Activated CD8-positive, alpha-beta T cell treated with anti-CD3 and anti-CD28 coated beads for 36 hours (primary cell): ENCODE measurements around the gene KRT28. TPM values are rescaled to one million over a fixed set of nuclear protein-coding genes. Genes with fewer than 3 reads are reported as not detected.

Source experiments
- ATAC-seq: fragments of 200-7000 bp; cut with Tn5 transposase; one replicate; pipeline ENCODE4 v1.10.0; 2021; ENCODE audit warnings: mild to moderate bottlenecking, moderate library complexity
- CTCF ChIA-PET: fragments of 350-600 bp; sonication (Branson Sonifier 250); formaldehyde crosslinking; loops from one replicate; lab custom pipeline; 2021; ENCODE audit warnings: antibody characterized with exemption; lab: Charles Lee
- POLR2A ChIA-PET: fragments of 350-600 bp; sonication (Branson Sonifier 250); formaldehyde crosslinking; loops from one replicate; lab custom pipeline; 2021; ENCODE audit warnings: antibody characterized with exemption; lab: Charles Lee
- DNase-seq: peaks from one replicate; pipeline ENCODE4 v3.0.0-alpha.2; 2020
- H3K27ac Mint-ChIP-seq: one replicate; pipeline ENCODE4 v1.8.0; 2021; ENCODE audit warnings: mild to moderate bottlenecking, mixed read lengths
- H3K27me3 Mint-ChIP-seq: one replicate; pipeline ENCODE4 v1.8.0; 2021; ENCODE audit warnings: mixed read lengths
- H3K36me3 Mint-ChIP-seq: one replicate; pipeline ENCODE4 v1.8.0; 2021; ENCODE audit warnings: low read depth, mixed read lengths
- H3K4me1 Mint-ChIP-seq: one replicate; pipeline ENCODE4 v1.8.0; 2021; ENCODE audit warnings: low read depth, mixed read lengths
- H3K4me3 Mint-ChIP-seq: one replicate; pipeline ENCODE4 v1.8.0; 2021; ENCODE audit warnings: mild to moderate bottlenecking, moderate library complexity, mixed read lengths
- H3K9me3 Mint-ChIP-seq: one replicate; pipeline ENCODE4 v1.8.0; 2021; ENCODE audit warnings: mixed read lengths
- intact Hi-C: fragments of 100-400 bp; cut with micrococcal nuclease; formaldehyde crosslinking; loops from one replicate; pipeline ENCODE4 v1.10.0; 2022
- total RNA-seq, 2 experiments: library from RNA; stranded (reverse); gene quantifications; one replicate each; pipeline ENCODE4 v1.2.3, GENCODE V29; 2021
- TF ChIP-seq, protein P1 (sequence below): fragments of 200-600 bp; IDR thresholded peaks from one replicate; pipeline ENCODE4 v1.8.0; 2022; ENCODE audit warnings: antibody characterized with exemption, mild to moderate bottlenecking

Gene KRT28
- total RNA-seq, 2 experiments from 2014 or later: not detected

DNA sequence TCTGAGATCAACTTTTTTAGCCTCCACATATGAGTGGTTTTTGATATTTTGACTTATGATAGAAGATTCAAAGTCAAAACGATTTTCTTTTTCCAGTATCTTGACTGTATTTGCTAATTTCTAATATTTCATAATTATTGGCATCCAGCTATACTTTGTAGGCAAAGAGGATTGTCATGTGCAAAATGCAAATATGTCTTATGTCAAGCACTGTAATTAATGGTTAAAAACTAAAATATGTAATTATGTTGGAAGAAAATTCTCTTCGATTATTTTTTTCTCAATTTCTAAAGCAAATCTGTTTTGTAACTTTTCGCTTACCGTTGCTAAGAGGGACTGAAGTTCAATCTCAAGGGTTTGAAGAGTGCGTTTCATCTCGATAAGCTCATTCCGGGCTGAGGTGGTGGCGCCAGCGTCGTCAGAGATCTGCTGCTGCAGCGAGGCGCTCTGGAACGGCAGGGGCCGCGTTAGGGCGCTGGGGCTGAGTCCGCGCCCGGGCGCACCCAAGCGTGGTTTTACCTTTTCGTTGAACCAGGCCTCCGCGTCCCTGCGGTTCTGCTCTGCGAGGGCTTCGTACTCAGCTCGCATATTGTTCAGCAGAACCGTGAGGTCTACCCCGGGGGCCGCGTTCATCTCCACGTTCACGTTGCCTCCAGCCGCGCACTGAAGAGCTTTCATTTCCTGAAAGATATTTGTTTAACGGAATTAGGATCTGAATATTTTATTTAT lies 20.4 kb downstream of the KRT28 start:
- POLR2A ChIA-PET: no interaction called here

DNA sequence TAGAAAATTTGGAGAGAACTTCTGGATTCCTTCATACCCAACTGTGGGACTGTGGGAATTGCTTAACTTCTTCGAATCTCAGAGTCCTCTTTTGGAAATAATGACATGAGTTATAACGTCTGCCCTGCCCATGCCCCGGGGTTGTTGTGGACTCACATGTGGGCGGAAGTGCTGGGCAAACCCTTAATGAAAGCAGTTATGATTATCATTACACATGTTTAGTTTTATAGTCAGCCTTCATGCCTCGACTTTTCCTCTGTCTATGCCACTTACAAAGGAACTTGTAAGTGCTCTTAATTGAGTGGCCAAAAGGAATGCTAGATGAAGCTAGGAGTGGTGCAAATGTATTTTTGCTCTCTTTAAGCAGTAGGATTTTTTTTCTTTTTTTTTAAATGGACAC lies 21.3 kb downstream of the KRT28 start:
- no peaks in the 10 kb centered on the region for H3K4me1 Mint-ChIP-seq
- ChIA-PET POLR2A (no interaction called here), CTCF (interaction anchor here (1.2 kb wide), 1 partner anchor 13 kb away, joined by 3 read pairs; no protein-coding TSS in a partner anchor)
- TF ChIP-seq, protein P1, sequence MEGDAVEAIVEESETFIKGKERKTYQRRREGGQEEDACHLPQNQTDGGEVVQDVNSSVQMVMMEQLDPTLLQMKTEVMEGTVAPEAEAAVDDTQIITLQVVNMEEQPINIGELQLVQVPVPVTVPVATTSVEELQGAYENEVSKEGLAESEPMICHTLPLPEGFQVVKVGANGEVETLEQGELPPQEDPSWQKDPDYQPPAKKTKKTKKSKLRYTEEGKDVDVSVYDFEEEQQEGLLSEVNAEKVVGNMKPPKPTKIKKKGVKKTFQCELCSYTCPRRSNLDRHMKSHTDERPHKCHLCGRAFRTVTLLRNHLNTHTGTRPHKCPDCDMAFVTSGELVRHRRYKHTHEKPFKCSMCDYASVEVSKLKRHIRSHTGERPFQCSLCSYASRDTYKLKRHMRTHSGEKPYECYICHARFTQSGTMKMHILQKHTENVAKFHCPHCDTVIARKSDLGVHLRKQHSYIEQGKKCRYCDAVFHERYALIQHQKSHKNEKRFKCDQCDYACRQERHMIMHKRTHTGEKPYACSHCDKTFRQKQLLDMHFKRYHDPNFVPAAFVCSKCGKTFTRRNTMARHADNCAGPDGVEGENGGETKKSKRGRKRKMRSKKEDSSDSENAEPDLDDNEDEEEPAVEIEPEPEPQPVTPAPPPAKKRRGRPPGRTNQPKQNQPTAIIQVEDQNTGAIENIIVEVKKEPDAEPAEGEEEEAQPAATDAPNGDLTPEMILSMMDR: no peak
- no peaks in the 10 kb centered on the region for H3K9me3 Mint-ChIP-seq
- intact Hi-C loops: no loop called here
- no peak overlapping the region for H3K27ac Mint-ChIP-seq
- no peak overlapping the region for H3K4me3 Mint-ChIP-seq
- H3K36me3 Mint-ChIP-seq: no peaks in the 10 kb centered on the region
- ATAC-seq: no peak
- no peak for DNase-seq
- H3K27me3 Mint-ChIP-seq: peaks cover 41% of the 10 kb centered on the region

More for the DNA sequence above, 20.4 kb downstream of the KRT28 start:
- peaks cover 41% of the 10 kb centered on the region for H3K27me3 Mint-ChIP-seq
- CTCF ChIA-PET: interaction anchor here (1.2 kb wide), 1 partner anchor 12 kb away, joined by 3 read pairs; no protein-coding TSS in a partner anchor
- H3K4me3 Mint-ChIP-seq: peak overlapping the region; percentile 16
- DNase-seq (peak; percentile 23), ATAC-seq (no peak)
- no peaks in the 10 kb centered on the region for H3K4me1 Mint-ChIP-seq
- TF ChIP-seq, protein P1: no peak
- H3K36me3 Mint-ChIP-seq: no peaks in the 10 kb centered on the region
- no peaks in the 10 kb centered on the region for H3K9me3 Mint-ChIP-seq
- intact Hi-C loops: no loop called here
- H3K27ac Mint-ChIP-seq: no peak overlapping the region

DNA sequence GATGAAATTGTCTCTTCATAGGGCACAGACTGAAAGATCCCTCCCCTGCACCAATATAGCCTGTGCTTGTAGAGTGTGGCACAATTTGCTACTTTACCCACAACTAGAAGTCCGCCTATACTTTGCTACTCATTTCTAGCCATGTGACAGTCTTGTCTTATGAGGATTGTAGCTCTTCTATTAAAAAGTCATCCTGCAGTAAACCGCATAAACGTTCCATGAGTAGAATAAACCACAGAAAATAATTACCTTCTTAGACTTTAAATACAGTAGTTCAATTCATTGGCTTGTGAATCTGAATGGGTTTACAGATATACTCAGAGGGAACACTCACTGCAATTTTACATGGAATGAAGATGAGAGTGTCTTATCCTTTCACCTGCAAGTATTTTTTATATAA lies 21.8 kb downstream of the KRT28 start:
- no peaks in the 10 kb centered on the region for H3K4me1 Mint-ChIP-seq
- ChIA-PET CTCF (no interaction called here), POLR2A (no interaction called here)
- no peaks in the 10 kb centered on the region for H3K36me3 Mint-ChIP-seq
- H3K27ac Mint-ChIP-seq: no peak overlapping the region
- ATAC-seq (no peak), DNase-seq (no peak)
- TF ChIP-seq, protein P1: no peak
- no peaks in the 10 kb centered on the region for H3K9me3 Mint-ChIP-seq
- intact Hi-C loops: no loop called here
- H3K4me3 Mint-ChIP-seq: no peak overlapping the region
- peaks cover 43% of the 10 kb centered on the region for H3K27me3 Mint-ChIP-seq

GRCh38 chr17:40777459-40777858 lies 22.3 kb downstream of the KRT28 start:
- POLR2A ChIA-PET: no interaction called here
- H3K9me3 Mint-ChIP-seq: no peaks in the 10 kb centered on the region
- no peaks in the 10 kb centered on the region for H3K36me3 Mint-ChIP-seq
- TF ChIP-seq, protein P1: no peak
- CTCF ChIA-PET: no interaction called here
- no peak overlapping the region for H3K4me3 Mint-ChIP-seq
- H3K27ac Mint-ChIP-seq: no peak overlapping the region
- DNase-seq (no peak), ATAC-seq (no peak)
- intact Hi-C loops: no loop called here
- peaks cover 45% of the 10 kb centered on the region for H3K27me3 Mint-ChIP-seq
- no peaks in the 10 kb centered on the region for H3K4me1 Mint-ChIP-seq

GRCh38 chr17:40775945-40776344 lies 23.8 kb downstream of the KRT28 start:
- peaks cover 48% of the 10 kb centered on the region for H3K27me3 Mint-ChIP-seq
- DNase-seq (no peak), ATAC-seq (no peak)
- no peaks in the 10 kb centered on the region for H3K36me3 Mint-ChIP-seq
- no peak overlapping the region for H3K4me3 Mint-ChIP-seq
- intact Hi-C loops: no loop called here
- no peak overlapping the region for H3K27ac Mint-ChIP-seq
- POLR2A ChIA-PET: no interaction called here
- CTCF ChIA-PET: no interaction called here
- TF ChIP-seq, protein P1: no peak
- no peaks in the 10 kb centered on the region for H3K4me1 Mint-ChIP-seq
- no peaks in the 10 kb centered on the region for H3K9me3 Mint-ChIP-seq
